Type B pancreatic cell (in vitro differentiated cells): ENCODE data around the gene KCNT1. TPM values are rescaled to one million over a fixed set of nuclear protein-coding genes. Genes with fewer than 3 reads are reported as not detected.

Experiments used
- DNase-seq: peaks from one replicate; pipeline ENCODE4 v3.0.0; 2021; ENCODE audit warnings: mixed read lengths; ENCODE audit not compliant: unreplicated experiment; ENCODE audit errors: extremely low spot score
- H3K27ac Mint-ChIP-seq: 2 replicates; pipeline ENCODE4 v1.8.0; 2021; ENCODE audit warnings: mild to moderate bottlenecking, mixed read lengths
- H3K27me3 Mint-ChIP-seq: 2 replicates; pipeline ENCODE4 v1.8.0; 2021; ENCODE audit warnings: mixed read lengths
- H3K36me3 Mint-ChIP-seq: 2 replicates; pipeline ENCODE4 v1.8.0; 2021; ENCODE audit warnings: mixed read lengths
- H3K4me1 Mint-ChIP-seq: one replicate; pipeline ENCODE4 v1.8.0; 2021; ENCODE audit warnings: mixed read lengths; ENCODE audit not compliant: unreplicated experiment
- H3K4me3 Mint-ChIP-seq: 2 replicates; pipeline ENCODE4 v1.8.0; 2021; ENCODE audit warnings: mild to moderate bottlenecking, mixed read lengths
- H3K9me3 Mint-ChIP-seq: 2 replicates; pipeline ENCODE4 v1.8.0; 2021; ENCODE audit warnings: mixed read lengths
- CTCF ChIP-seq: fragments of 200-600 bp; sonication (generic); conservative IDR thresholded peaks from 2 replicates; pipeline ENCODE4 v1.5.0; 2021; ENCODE audit warnings: antibody characterized with exemption, mild to moderate bottlenecking
- total RNA-seq: library from RNA; stranded (reverse); gene quantifications from 2 replicates; pipeline ENCODE4 v1.2.1, GENCODE V29; 2021; ENCODE audit warnings: low replicate concordance

The KCNT1 gene
- total RNA-seq, 1 donor from 2014 or later: not detected

GRCh38 chr9:135810806-135811575 lies 109.0 kb downstream of the KCNT1 start:
- DNase-seq: no peak
- no peaks in the 10 kb centered on the region for H3K9me3 Mint-ChIP-seq
- H3K4me1 Mint-ChIP-seq: no peaks in the 10 kb centered on the region
- peaks cover 18% of the 10 kb centered on the region for H3K36me3 Mint-ChIP-seq
- no peak for TF ChIP-seq CTCF
- no peak overlapping the region for H3K27ac Mint-ChIP-seq
- no peak overlapping the region for H3K4me3 Mint-ChIP-seq
- H3K27me3 Mint-ChIP-seq: no peaks in the 10 kb centered on the region

GRCh38 chr9:135811801-135812200 lies 109.8 kb downstream of the KCNT1 start:
- no peak for DNase-seq
- H3K27ac Mint-ChIP-seq: no peak overlapping the region
- no peaks in the 10 kb centered on the region for H3K27me3 Mint-ChIP-seq
- no peaks in the 10 kb centered on the region for H3K4me1 Mint-ChIP-seq
- no peaks in the 10 kb centered on the region for H3K9me3 Mint-ChIP-seq
- H3K36me3 Mint-ChIP-seq: peaks cover 18% of the 10 kb centered on the region
- H3K4me3 Mint-ChIP-seq: no peak overlapping the region
- TF ChIP-seq CTCF: no peak

GRCh38 chr9:135812961-135813360 lies 111.0 kb downstream of the KCNT1 start:
- H3K4me1 Mint-ChIP-seq: no peaks in the 10 kb centered on the region
- H3K27me3 Mint-ChIP-seq: no peaks in the 10 kb centered on the region
- no peaks in the 10 kb centered on the region for H3K9me3 Mint-ChIP-seq
- no peak for TF ChIP-seq CTCF
- H3K4me3 Mint-ChIP-seq: no peak overlapping the region
- DNase-seq: no peak
- no peak overlapping the region for H3K27ac Mint-ChIP-seq
- H3K36me3 Mint-ChIP-seq: peaks cover 18% of the 10 kb centered on the region

- H3K27me3 Mint-ChIP-seq: no peaks in the 10 kb centered on the region
- H3K36me3 Mint-ChIP-seq: peaks cover 18% of the 10 kb centered on the region
These were observed 111.8 kb downstream of the KCNT1 start for GRCh38 chr9:135813671-135814290.

GRCh38 chr9:135814421-135815095 lies 112.6 kb downstream of the KCNT1 start:
- DNase-seq: no peak
- Mint-ChIP-seq H3K4me3 (no peak overlapping the region), H3K27me3 (no peaks in the 10 kb centered on the region), H3K9me3 (no peaks in the 10 kb centered on the region), H3K27ac (no peak overlapping the region), H3K36me3 (peaks cover 21% of the 10 kb centered on the region), H3K4me1 (no peaks in the 10 kb centered on the region)
- no peak for TF ChIP-seq CTCF

More at GRCh38 chr9:135813671-135814290, 111.8 kb downstream of the KCNT1 start:
- H3K4me1 Mint-ChIP-seq: no peaks in the 10 kb centered on the region
- no peaks in the 10 kb centered on the region for H3K9me3 Mint-ChIP-seq
- TF ChIP-seq CTCF: no peak
- no peak overlapping the region for H3K27ac Mint-ChIP-seq
- no peak for DNase-seq
- H3K4me3 Mint-ChIP-seq: no peak overlapping the region
